ENCODE data around the gene NPPB. TPM values are rescaled to one million over a fixed set of nuclear protein-coding genes. Genes with fewer than 3 reads are reported as not detected.

NPPB gene
- total RNA-seq, 4 donors from 2014 or later = not detected

DNA sequence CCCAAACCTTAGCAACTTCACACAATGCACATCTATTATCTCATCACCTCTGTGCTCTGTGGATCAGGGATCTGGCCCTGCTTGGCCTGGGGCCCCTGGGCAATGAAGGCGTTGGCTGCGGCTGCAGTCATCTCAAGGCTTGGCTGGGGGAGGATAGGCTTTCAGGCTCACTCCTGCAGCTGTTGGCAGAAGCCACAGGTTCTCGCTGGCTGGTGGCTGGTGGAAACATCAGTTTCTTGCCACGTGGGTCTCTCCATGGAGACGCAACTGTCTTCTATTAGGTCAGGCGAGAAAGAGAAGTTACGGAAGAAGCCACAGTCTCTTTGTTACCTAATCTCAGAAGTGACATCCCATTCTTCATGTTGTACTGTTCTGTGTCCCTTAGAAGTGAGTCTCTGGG lies 7.6 kb downstream of the NPPB start:
- peaks cover 0 to 22% (median 0%) of the 10 kb centered on the region in 3 donors for H3K36me3 ChIP-seq
- H3K9me3 ChIP-seq = no peaks in the 10 kb centered on the region
- no peak overlapping the region for H3K4me3 ChIP-seq
- H3K27ac ChIP-seq = no peak overlapping the region
- DNase-seq (ENCODE audit: low spot score in 2 of 2) = no peak
- no peaks in the 10 kb centered on the region for H3K4me1 ChIP-seq
- H3K27me3 ChIP-seq = peaks cover 0 to 22% of the 10 kb centered on the region in 2 donors
- TF ChIP-seq EP300 (IDR thresholded peaks at IDR 0.05) = no peak
- no peak for TF ChIP-seq POLR2A (IDR thresholded peaks at IDR 0.05)
- TF ChIP-seq, protein P1, sequence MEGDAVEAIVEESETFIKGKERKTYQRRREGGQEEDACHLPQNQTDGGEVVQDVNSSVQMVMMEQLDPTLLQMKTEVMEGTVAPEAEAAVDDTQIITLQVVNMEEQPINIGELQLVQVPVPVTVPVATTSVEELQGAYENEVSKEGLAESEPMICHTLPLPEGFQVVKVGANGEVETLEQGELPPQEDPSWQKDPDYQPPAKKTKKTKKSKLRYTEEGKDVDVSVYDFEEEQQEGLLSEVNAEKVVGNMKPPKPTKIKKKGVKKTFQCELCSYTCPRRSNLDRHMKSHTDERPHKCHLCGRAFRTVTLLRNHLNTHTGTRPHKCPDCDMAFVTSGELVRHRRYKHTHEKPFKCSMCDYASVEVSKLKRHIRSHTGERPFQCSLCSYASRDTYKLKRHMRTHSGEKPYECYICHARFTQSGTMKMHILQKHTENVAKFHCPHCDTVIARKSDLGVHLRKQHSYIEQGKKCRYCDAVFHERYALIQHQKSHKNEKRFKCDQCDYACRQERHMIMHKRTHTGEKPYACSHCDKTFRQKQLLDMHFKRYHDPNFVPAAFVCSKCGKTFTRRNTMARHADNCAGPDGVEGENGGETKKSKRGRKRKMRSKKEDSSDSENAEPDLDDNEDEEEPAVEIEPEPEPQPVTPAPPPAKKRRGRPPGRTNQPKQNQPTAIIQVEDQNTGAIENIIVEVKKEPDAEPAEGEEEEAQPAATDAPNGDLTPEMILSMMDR (IDR thresholded peaks at IDR 0.05) = no peak
- WGBS, 2 donors = 63 to 74% methylated on average over 6 to 7 of the region's 7 CpGs

DNA sequence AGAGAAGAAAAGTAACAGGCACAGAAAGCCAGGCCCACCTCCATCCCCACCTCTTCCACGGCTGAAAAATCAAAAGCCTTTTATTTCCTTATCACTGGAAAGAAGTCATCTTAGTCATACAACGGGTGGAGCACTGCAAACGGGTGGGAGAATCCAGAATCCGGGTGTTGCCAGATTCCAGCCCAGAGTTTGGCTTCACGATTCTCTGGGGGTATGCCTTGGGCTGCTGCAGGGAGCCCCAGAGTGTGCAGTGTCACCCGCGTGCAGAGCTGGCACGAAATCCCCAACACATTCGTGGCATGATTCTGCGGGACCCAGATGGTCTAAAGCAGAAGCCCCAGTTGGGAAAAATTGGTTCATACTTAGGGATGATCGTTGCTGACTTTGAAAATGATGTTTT lies 8.6 kb downstream of the NPPB start:
- no peak overlapping the region for H3K4me3 ChIP-seq

DNA sequence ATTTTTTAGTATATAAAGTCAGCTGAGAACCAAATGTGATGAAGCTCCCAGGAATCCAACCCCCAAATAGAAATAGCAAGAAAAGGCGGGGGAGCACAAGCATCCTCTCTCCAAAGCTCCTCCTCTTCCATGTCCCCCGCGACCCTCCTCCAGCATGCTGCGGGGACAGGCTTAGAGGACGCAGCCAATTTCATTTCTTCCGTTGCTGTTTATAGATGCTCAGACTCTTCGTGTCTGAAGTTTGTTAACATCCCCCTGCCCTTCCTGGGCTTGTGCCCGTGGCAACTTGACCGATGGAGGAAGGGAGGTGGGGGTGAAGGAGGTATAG lies 10.4 kb downstream of the NPPB start:
- Histone ChIP-seq H3K27me3 (peaks cover 0 to 9% of the 10 kb centered on the region in 2 donors), H3K36me3 (peaks cover 0 to 51% (median 0%) of the 10 kb centered on the region in 3 donors), H3K27ac (no peak overlapping the region), H3K9me3 (no peaks in the 10 kb centered on the region), H3K4me1 (no peaks in the 10 kb centered on the region), H3K4me3 (no peak overlapping the region)
- 42 to 64% methylated on average over 9 of the region's 9 CpGs for WGBS, 2 donors
- no peak for DNase-seq (ENCODE audit: low spot score in 2 of 2)
- TF ChIP-seq POLR2A (IDR thresholded peaks at IDR 0.05) = no peak
- no peak for TF ChIP-seq EP300 (IDR thresholded peaks at IDR 0.05)
- TF ChIP-seq, protein P1 (IDR thresholded peaks at IDR 0.05) = no peak

More for the DNA sequence above, 8.6 kb downstream of the NPPB start:
- H3K27ac ChIP-seq = no peak overlapping the region
- DNase-seq (ENCODE audit: low spot score in 2 of 2) = no peak
- no peaks in the 10 kb centered on the region for H3K9me3 ChIP-seq
- no peaks in the 10 kb centered on the region for H3K4me1 ChIP-seq
- H3K36me3 ChIP-seq = peaks cover 0 to 32% (median 0%) of the 10 kb centered on the region in 3 donors
- no peak for TF ChIP-seq EP300 (IDR thresholded peaks at IDR 0.05)
- TF ChIP-seq, protein P1 (IDR thresholded peaks at IDR 0.05) = no peak
- no peak for TF ChIP-seq POLR2A (IDR thresholded peaks at IDR 0.05)
- WGBS, 2 donors = 43 to 58% methylated on average over 11 of the region's 11 CpGs
- peaks cover 0 to 22% of the 10 kb centered on the region in 2 donors for H3K27me3 ChIP-seq

DNA sequence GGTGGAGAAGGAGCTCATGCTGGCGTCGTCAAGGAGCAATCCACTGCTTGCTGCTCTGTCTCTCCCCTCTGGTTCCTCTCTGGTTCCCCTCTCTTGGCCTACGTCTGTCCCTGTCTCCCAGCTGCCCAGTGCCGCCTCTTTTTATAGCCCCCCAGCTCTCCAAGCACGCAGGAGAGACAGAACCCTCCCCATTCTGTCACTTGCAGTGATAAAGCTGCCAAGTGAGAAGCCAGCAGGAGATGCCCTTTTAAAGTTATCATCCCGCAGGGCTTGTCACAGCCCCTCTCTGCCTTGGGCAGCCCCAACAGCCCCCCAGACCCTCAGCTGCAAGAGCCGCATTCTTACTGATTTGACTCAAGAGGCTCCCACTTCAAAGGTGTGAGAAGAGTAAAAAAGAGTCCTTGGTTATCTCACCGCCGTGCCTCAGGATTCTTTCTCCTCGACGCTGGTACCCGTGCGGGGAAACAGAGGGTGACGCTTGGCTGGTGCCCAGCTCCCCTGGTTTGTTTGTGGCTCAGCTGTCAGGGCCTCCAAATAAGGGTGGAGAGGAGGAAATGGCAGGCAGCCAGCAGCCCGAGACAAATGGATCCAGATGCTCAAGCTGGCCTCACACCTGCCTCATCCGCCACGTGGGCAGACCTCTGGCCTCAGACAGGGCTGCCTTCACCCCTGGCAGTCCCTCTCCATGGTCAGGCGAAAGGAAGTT lies 10.9 kb downstream of the NPPB start, which contains the start of gene NPPA:
TSS of gene NPPA (minus strand) at position 117 of the 706 bp plus-strand sequence. CDS start at position 18, 99 bp downstream.
- H3K4me3 ChIP-seq = no peak within 1 kb of the TSS
- no peak for DNase-seq (ENCODE audit: low spot score in 2 of 2)
- TF ChIP-seq POLR2A (IDR thresholded peaks at IDR 0.05) (no peak), EP300 (IDR thresholded peaks at IDR 0.05) (no peak)
- TF ChIP-seq, protein P1 (IDR thresholded peaks at IDR 0.05) = no peak
- no peaks in the 10 kb centered on the region for H3K9me3 ChIP-seq
- H3K36me3 ChIP-seq = peaks cover 0 to 56% (median 0%) of the 10 kb centered on the region in 3 donors
- peaks cover 0 to 4% of the 10 kb centered on the region in 2 donors for H3K27me3 ChIP-seq
- H3K27ac ChIP-seq = no peak within 1 kb of the TSS
- H3K4me1 ChIP-seq = no peaks in the 10 kb centered on the region
- 49 to 52% methylated on average over 18 of the region's 18 CpGs for WGBS, 2 donors

DNA sequence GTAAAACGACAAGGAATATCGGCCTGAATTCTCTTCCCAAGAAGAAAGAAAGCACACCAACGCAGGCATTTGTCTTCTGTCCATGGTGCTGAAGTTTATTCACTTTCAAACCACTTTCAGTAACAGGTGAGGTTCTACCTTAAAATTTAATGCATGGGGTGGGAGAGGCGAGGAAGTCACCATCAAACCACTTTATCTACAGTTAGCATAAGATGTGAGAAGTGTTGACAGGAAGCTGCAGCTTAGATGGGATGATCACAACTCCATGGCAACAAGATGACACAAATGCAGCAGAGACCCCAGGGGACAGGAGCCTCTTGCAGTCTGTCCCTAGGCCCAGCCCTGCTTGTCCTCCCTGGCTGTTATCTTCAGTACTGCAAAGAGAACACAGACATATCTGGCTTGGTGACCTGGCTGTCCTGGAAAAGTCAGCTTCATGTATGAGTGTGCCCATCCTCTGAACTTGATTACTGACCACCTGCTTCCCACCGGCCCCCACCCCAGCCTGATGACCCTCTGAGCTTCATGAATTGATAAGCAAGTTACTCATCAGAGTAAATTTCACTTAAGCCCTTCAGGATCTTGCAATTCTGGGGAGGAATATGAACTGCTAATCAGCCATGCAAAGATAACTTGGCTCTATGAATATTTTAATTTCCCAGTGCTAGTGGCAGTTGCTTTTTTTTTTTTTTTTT lies 13.0 kb downstream of the NPPB start:
- Histone ChIP-seq H3K4me3 (no peak overlapping the region), H3K4me1 (no peaks in the 10 kb centered on the region), H3K9me3 (no peaks in the 10 kb centered on the region), H3K27ac (no peak overlapping the region), H3K36me3 (peaks cover 0 to 76% (median 7%) of the 10 kb centered on the region in 3 donors), H3K27me3 (no peaks in the 10 kb centered on the region)
- DNase-seq (ENCODE audit: low spot score in 2 of 2) = no peak
- TF ChIP-seq, protein P1 (IDR thresholded peaks at IDR 0.05) = no peak
- TF ChIP-seq EP300 (IDR thresholded peaks at IDR 0.05) = no peak
- TF ChIP-seq POLR2A (IDR thresholded peaks at IDR 0.05) = no peak
- WGBS, 2 donors = 41 to 46% methylated on average over 5 of the region's 5 CpGs

Data from tibial nerve (tissue), 4 donors.